ENCODE data around the gene CRIP2. TPM values are rescaled to one million over a fixed set of nuclear protein-coding genes. Genes with fewer than 3 reads are reported as not detected.

Gene CRIP2
- total and polyA plus RNA-seq, 2 of the 13 experiments (the other 11 are each of a cell fraction or from before 2014, with no cell fraction given), result 31.6 to 37.9 TPM

DNA sequence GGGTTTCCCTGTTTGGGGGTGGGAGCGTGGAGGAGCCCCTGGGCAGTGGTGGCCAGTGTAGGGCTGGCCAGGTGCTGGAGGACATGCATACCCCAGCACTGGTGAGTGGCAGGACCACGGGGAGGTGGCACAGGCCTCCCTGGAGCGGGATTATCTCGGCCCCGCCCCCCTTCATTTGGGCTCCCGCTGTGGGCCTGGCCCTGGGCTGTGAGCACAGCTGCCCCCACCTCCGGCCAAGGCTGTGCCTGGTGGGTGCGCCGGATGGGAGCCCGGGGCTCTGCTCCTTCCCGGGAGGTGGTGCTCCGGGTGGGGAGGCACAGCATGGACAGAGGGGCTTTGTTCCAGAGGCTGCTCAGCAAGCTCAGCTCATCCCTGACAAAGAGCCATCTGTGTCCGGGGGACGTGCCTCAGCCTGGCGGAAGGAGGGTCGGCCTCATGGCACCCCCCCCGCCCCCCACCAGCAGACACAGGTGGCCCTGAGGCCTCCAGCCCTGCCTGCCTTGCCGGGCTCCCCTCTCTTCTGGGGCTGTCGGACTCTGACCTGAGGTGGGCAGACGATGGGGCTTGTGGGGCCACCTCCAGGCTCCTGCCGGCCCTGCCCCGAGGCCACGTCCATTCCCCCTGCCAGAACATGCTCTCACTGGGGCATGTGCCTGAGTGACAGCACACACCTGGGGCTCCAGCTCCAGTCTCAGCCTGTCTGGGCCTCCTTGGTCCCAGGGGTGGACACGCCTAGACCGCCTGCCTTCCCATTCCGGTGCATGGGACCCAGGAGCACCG lies 24.8 kb downstream of the CRIP2 start (continued):
- TF ChIP-seq, protein P1, sequence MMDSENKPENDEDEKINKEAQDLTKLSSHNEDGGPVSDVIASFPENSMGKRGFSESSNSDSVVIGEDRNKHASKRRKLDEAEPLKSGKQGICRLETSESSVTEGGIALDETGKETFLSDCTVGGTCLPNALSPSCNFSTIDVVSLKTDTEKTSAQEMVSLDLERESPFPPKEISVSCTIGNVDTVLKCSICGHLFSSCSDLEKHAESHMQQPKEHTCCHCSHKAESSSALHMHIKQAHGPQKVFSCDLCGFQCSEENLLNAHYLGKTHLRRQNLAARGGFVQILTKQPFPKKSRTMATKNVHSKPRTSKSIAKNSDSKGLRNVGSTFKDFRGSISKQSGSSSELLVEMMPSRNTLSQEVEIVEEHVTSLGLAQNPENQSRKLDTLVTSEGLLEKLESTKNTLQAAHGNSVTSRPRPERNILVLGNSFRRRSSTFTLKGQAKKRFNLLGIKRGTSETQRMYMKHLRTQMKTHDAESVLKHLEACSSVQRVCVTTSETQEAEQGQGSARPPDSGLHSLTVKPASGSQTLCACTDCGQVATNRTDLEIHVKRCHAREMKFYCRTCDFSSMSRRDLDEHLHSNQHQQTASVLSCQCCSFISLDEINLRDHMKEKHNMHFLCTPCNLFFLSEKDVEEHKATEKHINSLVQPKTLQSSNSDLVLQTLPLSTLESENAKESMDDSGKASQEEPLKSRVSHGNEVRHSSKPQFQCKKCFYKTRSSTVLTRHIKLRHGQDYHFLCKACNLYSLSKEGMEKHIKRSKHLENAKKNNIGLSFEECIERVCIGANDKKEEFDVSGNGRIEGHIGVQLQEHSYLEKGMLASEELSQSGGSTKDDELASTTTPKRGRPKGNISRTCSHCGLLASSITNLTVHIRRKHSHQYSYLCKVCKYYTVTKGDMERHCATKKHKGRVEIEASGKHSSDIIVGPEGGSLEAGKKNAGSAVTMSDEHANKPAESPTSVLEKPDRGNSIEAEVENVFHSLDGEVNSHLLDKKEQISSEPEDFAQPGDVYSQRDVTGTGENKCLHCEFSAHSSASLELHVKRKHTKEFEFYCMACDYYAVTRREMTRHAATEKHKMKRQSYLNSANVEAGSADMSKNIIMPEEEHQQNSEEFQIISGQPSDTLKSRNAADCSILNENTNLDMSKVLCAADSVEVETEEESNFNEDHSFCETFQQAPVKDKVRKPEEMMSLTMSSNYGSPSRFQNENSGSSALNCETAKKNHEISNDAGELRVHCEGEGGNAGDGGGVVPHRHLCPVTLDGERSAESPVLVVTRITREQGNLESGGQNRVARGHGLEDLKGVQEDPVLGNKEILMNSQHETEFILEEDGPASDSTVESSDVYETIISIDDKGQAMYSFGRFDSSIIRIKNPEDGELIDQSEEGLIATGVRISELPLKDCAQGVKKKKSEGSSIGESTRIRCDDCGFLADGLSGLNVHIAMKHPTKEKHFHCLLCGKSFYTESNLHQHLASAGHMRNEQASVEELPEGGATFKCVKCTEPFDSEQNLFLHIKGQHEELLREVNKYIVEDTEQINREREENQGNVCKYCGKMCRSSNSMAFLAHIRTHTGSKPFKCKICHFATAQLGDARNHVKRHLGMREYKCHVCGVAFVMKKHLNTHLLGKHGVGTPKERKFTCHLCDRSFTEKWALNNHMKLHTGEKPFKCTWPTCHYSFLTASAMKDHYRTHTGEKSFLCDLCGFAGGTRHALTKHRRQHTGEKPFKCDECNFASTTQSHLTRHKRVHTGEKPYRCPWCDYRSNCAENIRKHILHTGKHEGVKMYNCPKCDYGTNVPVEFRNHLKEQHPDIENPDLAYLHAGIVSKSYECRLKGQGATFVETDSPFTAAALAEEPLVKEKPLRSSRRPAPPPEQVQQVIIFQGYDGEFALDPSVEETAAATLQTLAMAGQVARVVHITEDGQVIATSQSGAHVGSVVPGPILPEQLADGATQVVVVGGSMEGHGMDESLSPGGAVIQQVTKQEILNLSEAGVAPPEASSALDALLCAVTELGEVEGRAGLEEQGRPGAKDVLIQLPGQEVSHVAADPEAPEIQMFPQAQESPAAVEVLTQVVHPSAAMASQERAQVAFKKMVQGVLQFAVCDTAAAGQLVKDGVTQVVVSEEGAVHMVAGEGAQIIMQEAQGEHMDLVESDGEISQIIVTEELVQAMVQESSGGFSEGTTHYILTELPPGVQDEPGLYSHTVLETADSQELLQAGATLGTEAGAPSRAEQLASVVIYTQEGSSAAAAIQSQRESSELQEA (CRISPR knock-in tag; IDR thresholded peaks at IDR 0.05; ENCODE audit: not compliant biosample characterization), result no peak
- TF ChIP-seq ZFYVE20 (CRISPR knock-in tag; IDR thresholded peaks at IDR 0.05; ENCODE audit: borderline replicate concordance, low read depth), result no peak
- TF ChIP-seq, protein P2, sequence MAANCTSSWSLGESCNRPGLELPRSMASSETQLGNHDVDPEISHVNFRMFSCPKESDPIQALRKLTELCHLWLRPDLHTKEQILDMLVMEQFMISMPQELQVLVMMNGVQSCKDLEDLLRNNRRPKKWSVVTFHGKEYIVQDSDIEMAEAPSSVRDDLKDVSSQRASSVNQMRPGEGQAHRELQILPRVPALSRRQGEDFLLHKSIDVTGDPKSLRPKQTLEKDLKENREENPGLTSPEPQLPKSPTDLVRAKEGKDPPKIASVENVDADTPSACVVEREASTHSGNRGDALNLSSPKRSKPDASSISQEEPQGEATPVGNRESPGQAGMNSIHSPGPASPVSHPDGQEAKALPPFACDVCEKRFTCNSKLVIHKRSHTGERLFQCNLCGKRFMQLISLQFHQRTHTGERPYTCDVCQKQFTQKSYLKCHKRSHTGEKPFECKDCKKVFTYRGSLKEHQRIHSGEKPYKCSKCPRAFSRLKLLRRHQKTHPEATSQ (CRISPR knock-in tag; IDR thresholded peaks at IDR 0.05; ENCODE audit: borderline replicate concordance), result no peak
- TF ChIP-seq ZNF136 (CRISPR knock-in tag; IDR thresholded peaks at IDR 0.05; ENCODE audit: low read depth), result no peak; the same call in 1 of the 2 replicates
- TF ChIP-seq POGZ (CRISPR knock-in tag; IDR thresholded peaks at IDR 0.05), result peak; percentile 67; the same call in 1 of the 2 replicates
- TF ChIP-seq FOXJ3 (CRISPR knock-in tag; IDR thresholded peaks at IDR 0.05; ENCODE audit: borderline replicate concordance), result no peak
- peak; percentile 93 for TF ChIP-seq MED1 (CRISPR knock-in tag; IDR thresholded peaks at IDR 0.05)
- no peak for TF ChIP-seq FOXA1 (IDR thresholded peaks at IDR 0.05)
- no peak for TF ChIP-seq FOXA1 (CRISPR knock-in tag; IDR thresholded peaks at IDR 0.05)
- TF ChIP-seq, protein P3, sequence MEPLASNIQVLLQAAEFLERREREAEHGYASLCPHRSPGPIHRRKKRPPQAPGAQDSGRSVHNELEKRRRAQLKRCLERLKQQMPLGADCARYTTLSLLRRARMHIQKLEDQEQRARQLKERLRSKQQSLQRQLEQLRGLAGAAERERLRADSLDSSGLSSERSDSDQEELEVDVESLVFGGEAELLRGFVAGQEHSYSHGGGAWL (CRISPR knock-in tag; IDR thresholded peaks at IDR 0.05), result 0 out of 2 replicates have a peak, but pooled peaks have one; percentile 12
- no peak for TF ChIP-seq ZNF879 (CRISPR knock-in tag; IDR thresholded peaks at IDR 0.05)
- TF ChIP-seq, protein P4, sequence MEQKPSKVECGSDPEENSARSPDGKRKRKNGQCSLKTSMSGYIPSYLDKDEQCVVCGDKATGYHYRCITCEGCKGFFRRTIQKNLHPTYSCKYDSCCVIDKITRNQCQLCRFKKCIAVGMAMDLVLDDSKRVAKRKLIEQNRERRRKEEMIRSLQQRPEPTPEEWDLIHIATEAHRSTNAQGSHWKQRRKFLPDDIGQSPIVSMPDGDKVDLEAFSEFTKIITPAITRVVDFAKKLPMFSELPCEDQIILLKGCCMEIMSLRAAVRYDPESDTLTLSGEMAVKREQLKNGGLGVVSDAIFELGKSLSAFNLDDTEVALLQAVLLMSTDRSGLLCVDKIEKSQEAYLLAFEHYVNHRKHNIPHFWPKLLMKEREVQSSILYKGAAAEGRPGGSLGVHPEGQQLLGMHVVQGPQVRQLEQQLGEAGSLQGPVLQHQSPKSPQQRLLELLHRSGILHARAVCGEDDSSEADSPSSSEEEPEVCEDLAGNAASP (CRISPR knock-in tag; IDR thresholded peaks at IDR 0.05; ENCODE audit: borderline replicate concordance), result peak; percentile 39; the same call in 1 of the 2 replicates
- 0 out of 2 replicates have a peak, but pooled peaks have one; percentile 43 for TF ChIP-seq ZNF441 (CRISPR knock-in tag; IDR thresholded peaks at IDR 0.05; ENCODE audit: borderline replicate concordance)
- TF ChIP-seq BCL6 (CRISPR knock-in tag; IDR thresholded peaks at IDR 0.05), result peak; percentile 24; the same call in 1 of the 2 replicates
- TF ChIP-seq ZNF775 (CRISPR knock-in tag; IDR thresholded peaks at IDR 0.05; ENCODE audit: borderline replicate concordance), result no peak
- TF ChIP-seq CAMTA2 (CRISPR knock-in tag; IDR thresholded peaks at IDR 0.05; ENCODE audit: borderline replicate concordance), result no peak

All from HepG2 (cell line).